HEK293 (cell line): ENCODE data around the gene CACNA1C.

Source experiments
- CTCF ChIA-PET: fragments of 350-600 bp; formaldehyde crosslinking; extraction: SDS; loops from one replicate; lab custom pipeline; 2021; ENCODE audit warnings: antibody characterized with exemption; lab: Yijun Ruan, JAX
- POLR2A ChIA-PET: fragments of 300-600 bp; formaldehyde crosslinking; extraction: SDS; loops from one replicate; lab custom pipeline; 2020; ENCODE audit warnings: antibody characterized with exemption, inconsistent platforms; lab: Yijun Ruan, JAX
- H3K27ac ChIP-seq: fragments of 200-500 bp; sonication (Bioruptor generic); 2 replicates; pipeline ENCODE4 v1.5.1; 2014; ENCODE audit warnings: low read depth, low read length, control low read depth, inconsistent platforms; ENCODE audit errors: extremely low read depth
- H3K36me3 ChIP-seq, 2 experiments: fragments of 200-500 bp in 1 of 2; sonication (Bioruptor generic) in 1 of 2; 1 replicate in 1 of 2; 2 replicates in 1 of 2; pipeline ENCODE4 v1.5.1; 2014 to 2017; ENCODE audit warnings: inconsistent platforms in 2 of 2, low read length in 2 of 2; ENCODE audit not compliant: control insufficient read depth in 2 of 2, insufficient read depth in 1 of 2
- H3K4me1 ChIP-seq: fragments of 200-500 bp; sonication (Bioruptor generic); 2 replicates; pipeline ENCODE4 v1.5.1; 2014; ENCODE audit warnings: mild to moderate bottlenecking, low read length, inconsistent platforms; ENCODE audit not compliant: control insufficient read depth, insufficient read depth
- H3K4me3 ChIP-seq: 2 replicates; pipeline ENCODE4 v1.5.1; 2011; ENCODE audit warnings: low read depth, mild to moderate bottlenecking, control low read depth, low read length, moderate library complexity
- H3K9me3 ChIP-seq: fragments of 200-500 bp; sonication (Bioruptor generic); 2 replicates; pipeline ENCODE4 v1.5.1; 2014; ENCODE audit warnings: low read depth, low read length, inconsistent platforms; ENCODE audit not compliant: control insufficient read depth, insufficient read depth
- EGR2 ChIP-seq: fragments of 450-650 bp; formaldehyde crosslinking; IDR thresholded peaks from 2 replicates; pipeline ENCODE4 v1.5.1; 2016; ENCODE audit warnings: low read depth, missing biosample characterization, missing genetic modification characterization
- MEIS1 ChIP-seq: sonication (generic); formaldehyde crosslinking; IDR thresholded peaks from 2 replicates; pipeline ENCODE4 v1.8.1; 2022; ENCODE audit warnings: missing genetic modification reagents, mild to moderate bottlenecking, borderline replicate concordance
- MZF1 ChIP-seq: fragments of 450-650 bp; formaldehyde crosslinking; IDR thresholded peaks from 2 replicates; pipeline ENCODE4 v1.5.1; 2017; ENCODE audit warnings: missing biosample characterization, missing genetic modification characterization, borderline replicate concordance
- PRDM4 ChIP-seq: fragments of 450-650 bp; formaldehyde crosslinking; IDR thresholded peaks from 2 replicates; pipeline ENCODE4 v1.5.1; 2017; ENCODE audit warnings: missing biosample characterization, missing genetic modification characterization
- SP7 ChIP-seq: fragments of 450-650 bp; formaldehyde crosslinking; IDR thresholded peaks from 2 replicates; pipeline ENCODE4 v1.5.1; 2016; ENCODE audit warnings: missing biosample characterization, missing genetic modification characterization
- YY1 ChIP-seq: fragments of 450-650 bp; formaldehyde crosslinking; IDR thresholded peaks from 2 replicates; pipeline ENCODE4 v1.5.1; 2018; ENCODE audit warnings: missing biosample characterization, missing genetic modification characterization
- YY2 ChIP-seq: fragments of 450-650 bp; formaldehyde crosslinking; IDR thresholded peaks from 2 replicates; pipeline ENCODE4 v1.5.1; 2016; ENCODE audit warnings: missing biosample characterization, missing genetic modification characterization
- ZFHX2 ChIP-seq: fragments of 450-650 bp; formaldehyde crosslinking; conservative IDR thresholded peaks from 2 replicates; pipeline ENCODE4 v1.5.1; 2016; ENCODE audit warnings: missing biosample characterization, missing genetic modification characterization
- ZNF114 ChIP-seq: fragments of 450-650 bp; formaldehyde crosslinking; IDR thresholded peaks from 2 replicates; pipeline ENCODE4 v1.5.0; 2017; ENCODE audit warnings: missing biosample characterization, missing genetic modification characterization
- ZNF121 ChIP-seq: fragments of 450-650 bp; formaldehyde crosslinking; IDR thresholded peaks from 2 replicates; pipeline ENCODE4 v1.5.1; 2016; ENCODE audit warnings: missing biosample characterization, missing genetic modification characterization
- ZNF221 ChIP-seq: fragments of 450-650 bp; formaldehyde crosslinking; IDR thresholded peaks from 2 replicates; pipeline ENCODE4 v1.5.1; 2017; ENCODE audit warnings: missing biosample characterization, missing genetic modification characterization, borderline replicate concordance
- ZNF266 ChIP-seq: fragments of 450-650 bp; formaldehyde crosslinking; IDR thresholded peaks from 2 replicates; pipeline ENCODE4 v1.5.1; 2016; ENCODE audit warnings: missing biosample characterization, missing genetic modification characterization, low read depth
- ZNF292 ChIP-seq: fragments of 450-650 bp; formaldehyde crosslinking; IDR thresholded peaks from 2 replicates; pipeline ENCODE4 v1.5.1; 2016; ENCODE audit warnings: low read depth, missing biosample characterization, missing genetic modification characterization, borderline replicate concordance
- ZNF366 ChIP-seq: fragments of 450-650 bp; formaldehyde crosslinking; conservative IDR thresholded peaks from 2 replicates; pipeline ENCODE4 v1.5.1; 2016; ENCODE audit warnings: missing biosample characterization, missing genetic modification characterization
- ZNF623 ChIP-seq: fragments of 450-650 bp; formaldehyde crosslinking; IDR thresholded peaks from 2 replicates; pipeline ENCODE4 v1.5.1; 2016; ENCODE audit warnings: missing biosample characterization, missing genetic modification characterization
- ZNF654 ChIP-seq: fragments of 450-650 bp; formaldehyde crosslinking; IDR thresholded peaks from 2 replicates; pipeline ENCODE4 v1.5.1; 2016; ENCODE audit warnings: low read depth, missing biosample characterization, missing genetic modification characterization
- ZNF830 ChIP-seq: fragments of 450-650 bp; IDR thresholded peaks from 2 replicates; pipeline ENCODE4 v1.5.0; 2018; ENCODE audit warnings: missing biosample characterization, missing genetic modification characterization, low read depth, mild to moderate bottlenecking, moderate library complexity
- TF ChIP-seq, protein P1 (sequence below): fragments of 450-650 bp; IDR thresholded peaks from 2 replicates; pipeline ENCODE4 v1.5.1; 2018; ENCODE audit warnings: missing biosample characterization, mild to moderate bottlenecking, missing genetic modification characterization

The CACNA1C gene

GRCh38 chr12:2439332-2440100 lies 386.7 kb downstream of the CACNA1C start:
- no peak for TF ChIP-seq ZNF114 (tag by site-specific recombination)
- TF ChIP-seq YY2 (tag by site-specific recombination) = no peak
- TF ChIP-seq, protein P1, sequence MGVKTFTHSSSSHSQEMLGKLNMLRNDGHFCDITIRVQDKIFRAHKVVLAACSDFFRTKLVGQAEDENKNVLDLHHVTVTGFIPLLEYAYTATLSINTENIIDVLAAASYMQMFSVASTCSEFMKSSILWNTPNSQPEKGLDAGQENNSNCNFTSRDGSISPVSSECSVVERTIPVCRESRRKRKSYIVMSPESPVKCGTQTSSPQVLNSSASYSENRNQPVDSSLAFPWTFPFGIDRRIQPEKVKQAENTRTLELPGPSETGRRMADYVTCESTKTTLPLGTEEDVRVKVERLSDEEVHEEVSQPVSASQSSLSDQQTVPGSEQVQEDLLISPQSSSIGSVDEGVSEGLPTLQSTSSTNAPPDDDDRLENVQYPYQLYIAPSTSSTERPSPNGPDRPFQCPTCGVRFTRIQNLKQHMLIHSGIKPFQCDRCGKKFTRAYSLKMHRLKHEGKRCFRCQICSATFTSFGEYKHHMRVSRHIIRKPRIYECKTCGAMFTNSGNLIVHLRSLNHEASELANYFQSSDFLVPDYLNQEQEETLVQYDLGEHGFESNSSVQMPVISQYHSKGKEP (tag by site-specific recombination) = no peak
- no peak for TF ChIP-seq MZF1 (tag by site-specific recombination)
- TF ChIP-seq MEIS1 (CRISPR knock-in tag) = no peak
- Histone ChIP-seq H3K4me3 (no peak overlapping the region), H3K36me3 (no peaks in the 10 kb centered on the region), H3K9me3 (no peaks in the 10 kb centered on the region), H3K27ac (no peak overlapping the region), H3K4me1 (no peaks in the 10 kb centered on the region)
- CTCF ChIA-PET = interaction anchor here (1.7 kb wide), 1 partner anchor 46 kb away, joined by 3 read pairs; no protein-coding TSS in a partner anchor
- POLR2A ChIA-PET = no interaction called here

DNA sequence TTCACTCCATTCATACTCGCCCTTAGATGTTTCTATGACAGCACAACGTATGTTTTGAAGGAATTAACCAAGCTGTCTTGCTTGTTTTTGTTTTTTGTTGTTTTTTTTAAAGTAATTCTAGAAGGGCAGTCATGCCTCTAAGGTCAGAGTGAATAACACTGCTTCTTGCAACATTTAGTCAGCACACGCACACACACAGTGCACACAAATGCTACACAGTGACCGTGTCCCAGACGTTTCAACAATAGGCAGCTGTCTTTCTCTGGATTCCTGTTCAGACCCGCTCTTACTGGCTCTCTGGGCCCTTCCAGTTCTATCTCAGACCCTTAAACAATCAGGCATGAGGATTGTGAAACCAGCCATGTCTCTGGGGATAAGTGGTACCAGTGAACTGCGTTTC lies 391.0 kb downstream of the CACNA1C start:
- POLR2A ChIA-PET = no interaction called here
- no peaks in the 10 kb centered on the region for H3K9me3 ChIP-seq
- H3K27ac ChIP-seq = no peak overlapping the region
- TF ChIP-seq ZNF623 (tag by site-specific recombination) = no peak
- TF ChIP-seq ZNF654 = no peak
- TF ChIP-seq ZNF292 (tag by site-specific recombination) = no peak
- TF ChIP-seq ZNF221 (tag by site-specific recombination) = no peak
- no peak for TF ChIP-seq ZNF830
- TF ChIP-seq ZNF266 = no peak
- no peak for TF ChIP-seq YY1 (tag by site-specific recombination)
- TF ChIP-seq ZNF121 (tag by site-specific recombination) = no peak
- no peak for TF ChIP-seq SP7 (tag by site-specific recombination)
- TF ChIP-seq, all 188 proteins: peak for 0
- H3K4me3 ChIP-seq = no peak overlapping the region
- CTCF ChIA-PET = no interaction called here
- no peaks in the 10 kb centered on the region for H3K4me1 ChIP-seq
- H3K36me3 ChIP-seq = no peaks in the 10 kb centered on the region

- POLR2A ChIA-PET = no interaction called here
- Histone ChIP-seq H3K36me3 (no peaks in the 10 kb centered on the region), H3K4me1 (no peaks in the 10 kb centered on the region), H3K9me3 (no peaks in the 10 kb centered on the region), H3K27ac (no peak overlapping the region), H3K4me3 (no peak overlapping the region)
- TF ChIP-seq EGR2 (tag by site-specific recombination) (peak; percentile 99), ZNF366 (tag by site-specific recombination) (peak; percentile 70), ZFHX2 (tag by site-specific recombination) (peak; percentile 95), PRDM4 (no peak)
- CTCF ChIA-PET = no interaction called here
These were observed 393.2 kb downstream of the CACNA1C start for GRCh38 chr12:2445968-2446367.
